Panc1 (cell line): ENCODE data around the gene CCDC102A. TPM values are rescaled to one million over a fixed set of nuclear protein-coding genes. Genes with fewer than 3 reads are reported as not detected.

Source experiments
- ATAC-seq: fragments of 200-7000 bp; cut with Tn5 transposase; 2 replicates; pipeline ENCODE4 v1.9.1; 2020; ENCODE audit warnings: mild to moderate bottlenecking, moderate library complexity
- BruUV-seq: library from RNA; stranded (reverse); fragments of 400-500 nt; replicated peaks from 2 replicates; lab custom pipeline; 2021; lab: Mats Ljungman, UMichigan
- CTCF ChIA-PET: fragments of 300-600 bp; sonication (Branson Sonifier 250); formaldehyde crosslinking; loops from one replicate; lab custom pipeline; 2022; ENCODE audit warnings: antibody characterized with exemption; lab: Charles Lee
- POLR2A ChIA-PET: fragments of 300-600 bp; sonication (Branson Sonifier 250); formaldehyde crosslinking; loops from one replicate; lab custom pipeline; 2022; ENCODE audit warnings: antibody characterized with exemption; lab: Charles Lee
- DNase-seq: peaks from one replicate; pipeline ENCODE4 v3.0.0-alpha.2; 2010; ENCODE audit warnings: low read depth, low spot score
- H3K27ac ChIP-seq: 2 replicates; pipeline ENCODE4 v1.5.1; 2011; ENCODE audit warnings: mild to moderate bottlenecking, low read length, inconsistent platforms
- H3K27me3 ChIP-seq: fragments of 200-500 bp; sonication (Bioruptor generic); 2 replicates; pipeline ENCODE4 v1.6.0; 2014; ENCODE audit warnings: low read length, inconsistent platforms; ENCODE audit not compliant: control insufficient read depth, insufficient read depth
- H3K36me3 ChIP-seq: fragments of 200-500 bp; sonication (Bioruptor generic); 2 replicates; pipeline ENCODE4 v1.5.1; 2014; ENCODE audit warnings: inconsistent platforms, mild to moderate bottlenecking, low read length, moderate library complexity; ENCODE audit not compliant: control insufficient read depth, insufficient read depth
- H3K4me1 ChIP-seq: 2 replicates; pipeline ENCODE4 v1.5.1; 2011; ENCODE audit warnings: inconsistent platforms, mild to moderate bottlenecking, low read length, moderate library complexity; ENCODE audit not compliant: control insufficient read depth, insufficient read depth
- H3K4me3 ChIP-seq, 2 experiments: 2 replicates each; pipeline ENCODE4 v1.5.1; 2011 to 2012; ENCODE audit warnings: low read depth in 2 of 2, low read length in 2 of 2, mild to moderate bottlenecking in 2 of 2, inconsistent platforms in 1 of 2, moderate library complexity in 1 of 2
- H3K9me3 ChIP-seq: fragments of 200-500 bp; sonication (Bioruptor generic); 2 replicates; pipeline ENCODE4 v1.5.1; 2014; ENCODE audit warnings: low read depth, mild to moderate bottlenecking, inconsistent platforms, low read length, moderate library complexity; ENCODE audit not compliant: control insufficient read depth, insufficient read depth
- CTCF ChIP-seq: fragments of 450-650 bp; IDR thresholded peaks from 2 replicates; pipeline ENCODE4 v1.5.1; 2017; ENCODE audit warnings: mild to moderate bottlenecking
- POLR2AphosphoS5 ChIP-seq: IDR thresholded peaks from 2 replicates; pipeline ENCODE4 v1.6.1; 2012; ENCODE audit warnings: mild to moderate bottlenecking, low read depth, low read length, moderate library complexity
- REST ChIP-seq, 2 experiments: IDR thresholded peaks; 2 replicates each; pipeline ENCODE4 v1.6.1; 2011 to 2012; ENCODE audit warnings: low read depth in 2 of 2, control low read depth in 1 of 2, low read length in 1 of 2, mild to moderate bottlenecking in 1 of 2, moderate library complexity in 1 of 2; ENCODE audit not compliant: insufficient read depth in 1 of 2
- SIN3A ChIP-seq: IDR thresholded peaks from 2 replicates; pipeline ENCODE4 v1.6.1; 2012; ENCODE audit warnings: low read depth, mild to moderate bottlenecking, low read length, moderate library complexity, borderline replicate concordance; ENCODE audit not compliant: insufficient read depth
- TCF7L2 ChIP-seq: IDR thresholded peaks from 2 replicates; pipeline ENCODE4 v1.6.1; 2011; ENCODE audit warnings: mild to moderate bottlenecking, low read depth, low read length, inconsistent platforms
- in situ Hi-C: cut with HindIII; loops from 2 replicates; pipeline ENCODE4 v1.10.0; 2016; ENCODE audit warnings: low sequenced_read_pairs, low pct_unique_long_range_greater_than_20kb
- intact Hi-C: fragments of 100-400 bp; cut with micrococcal nuclease; formaldehyde crosslinking; loops from one replicate; pipeline ENCODE4 v1.10.0; 2022; ENCODE audit not compliant: unreplicated experiment
- total RNA-seq: library from RNA; stranded (reverse); gene quantifications from one replicate; pipeline ENCODE4 v1.2.1, GENCODE V29; 2021; ENCODE audit not compliant: unreplicated experiment

CCDC102A gene
- total RNA-seq, 1 experiment from 2014 or later: 12.9 TPM

DNA sequence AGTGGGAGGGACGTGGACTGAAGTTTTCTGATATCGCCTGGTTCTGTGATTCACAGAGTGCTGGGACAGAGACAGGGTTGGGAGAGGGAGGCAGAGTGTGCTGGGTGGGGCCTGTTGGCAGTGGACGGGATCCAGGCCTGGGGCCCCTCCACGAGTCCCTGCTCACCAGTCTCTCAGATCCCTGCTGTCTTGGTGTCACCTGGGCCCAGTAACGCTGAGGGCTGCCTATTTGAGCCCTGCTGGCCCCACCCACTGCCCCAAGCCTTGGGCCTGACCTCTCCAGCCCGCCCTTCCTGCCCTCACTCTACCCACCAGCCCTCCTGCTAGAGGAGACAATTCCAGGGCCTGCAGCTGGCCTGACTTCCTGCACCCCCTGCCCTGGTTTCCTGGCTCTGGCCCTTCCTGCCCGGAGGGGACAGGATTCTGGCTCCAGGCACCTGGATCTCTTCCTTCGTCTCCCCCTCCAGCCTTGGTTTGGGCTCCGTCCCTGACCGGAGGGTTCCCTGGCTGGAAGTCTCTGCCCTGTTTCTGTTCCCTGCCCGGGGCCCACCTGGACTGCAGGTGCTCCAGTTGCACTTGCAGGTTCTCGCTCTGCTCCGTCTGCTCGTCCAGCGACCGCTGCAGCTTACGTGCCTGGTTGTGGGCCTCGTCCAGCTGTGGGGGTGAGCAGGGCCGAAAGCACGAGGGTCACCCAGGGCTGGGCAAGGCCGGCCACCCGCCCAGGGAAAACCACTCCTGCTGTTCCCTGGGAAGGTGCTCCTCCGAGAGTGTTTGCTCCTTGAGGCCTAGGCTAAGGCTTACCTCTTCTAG lies 21.4 kb downstream of the CCDC102A start:
- TF ChIP-seq SIN3A (no peak), CTCF (no peak), POLR2AphosphoS5 (no peak), TCF7L2 (no peak), REST (IDR thresholded peaks at IDR 0.05; ENCODE audit: insufficient read depth in 1 of 2, low read depth in 2 of 2, low read length in 1 of 2) (no peak)
- ATAC-seq: no peak
- Histone ChIP-seq H3K9me3 (no peaks in the 10 kb centered on the region), H3K36me3 (no peaks in the 10 kb centered on the region), H3K4me3 (no peak overlapping the region), H3K27me3 (no peaks in the 10 kb centered on the region), H3K27ac (no peak overlapping the region), H3K4me1 (no peaks in the 10 kb centered on the region)
- ChIA-PET CTCF (no interaction called here), POLR2A (no interaction called here)
- no peak for DNase-seq
- in situ Hi-C loops: no loop called here
- intact Hi-C loops: loop anchor here (5.0 to 10.0 kb wide), 3 partner anchors 50 to 213 kb away; partner anchors contain the start of gene POLR2C
- BruUV-seq: no TSS peak

DNA sequence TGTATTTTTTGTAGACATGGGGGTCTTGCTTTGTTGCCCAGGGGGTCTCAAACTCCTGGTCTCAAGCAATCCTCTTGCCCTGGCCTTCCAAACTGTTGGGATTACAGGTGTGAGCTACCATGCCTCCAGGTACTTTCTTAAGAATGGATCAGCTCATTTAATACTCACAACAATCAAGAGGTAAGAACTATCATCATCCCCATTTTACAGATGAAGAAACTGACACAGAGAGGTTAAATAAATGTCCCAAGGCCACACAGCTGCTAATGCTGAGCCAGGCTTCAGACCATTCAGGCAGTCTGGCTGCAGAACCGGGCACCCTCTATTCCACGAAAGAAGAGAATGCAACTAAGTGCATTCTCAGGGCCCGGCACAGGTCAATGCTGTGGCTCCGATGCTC lies 22.0 kb downstream of the CCDC102A start:
- Histone ChIP-seq H3K27ac (no peak overlapping the region), H3K4me1 (no peaks in the 10 kb centered on the region), H3K4me3 (no peak overlapping the region), H3K36me3 (no peaks in the 10 kb centered on the region), H3K27me3 (no peaks in the 10 kb centered on the region), H3K9me3 (no peaks in the 10 kb centered on the region)
- ChIA-PET POLR2A (interaction anchor here (0.6 kb wide), 1 partner anchor 12 kb away, joined by 3 read pairs; no protein-coding TSS in a partner anchor), CTCF (no interaction called here)
- no peak for ATAC-seq
- no TSS peak for BruUV-seq
- intact Hi-C loops (loop anchor here (10.0 kb wide), 1 partner anchor 50 kb away; the partner anchor contains the start of gene POLR2C), in situ Hi-C loops (no loop called here)
- TF ChIP-seq TCF7L2 (no peak), POLR2AphosphoS5 (no peak), REST (IDR thresholded peaks at IDR 0.05; ENCODE audit: insufficient read depth in 1 of 2, low read depth in 2 of 2, low read length in 1 of 2) (no peak), CTCF (no peak), SIN3A (no peak)
- DNase-seq: no peak
